ENCODE data around the gene MARK2.

The MARK2 gene

GRCh38 chr11:63879598-63880402, 40.9 kb downstream of the MARK2 start:
- peak in 3 of 56 donors; percentile 21 to 48 (median 44) for DNase-seq

GRCh38 chr11:63880403-63880790, 41.5 kb downstream of the MARK2 start:
- DNase-seq = peak in 3 of 56 donors; percentile 14 to 48 (median 44)

DNA sequence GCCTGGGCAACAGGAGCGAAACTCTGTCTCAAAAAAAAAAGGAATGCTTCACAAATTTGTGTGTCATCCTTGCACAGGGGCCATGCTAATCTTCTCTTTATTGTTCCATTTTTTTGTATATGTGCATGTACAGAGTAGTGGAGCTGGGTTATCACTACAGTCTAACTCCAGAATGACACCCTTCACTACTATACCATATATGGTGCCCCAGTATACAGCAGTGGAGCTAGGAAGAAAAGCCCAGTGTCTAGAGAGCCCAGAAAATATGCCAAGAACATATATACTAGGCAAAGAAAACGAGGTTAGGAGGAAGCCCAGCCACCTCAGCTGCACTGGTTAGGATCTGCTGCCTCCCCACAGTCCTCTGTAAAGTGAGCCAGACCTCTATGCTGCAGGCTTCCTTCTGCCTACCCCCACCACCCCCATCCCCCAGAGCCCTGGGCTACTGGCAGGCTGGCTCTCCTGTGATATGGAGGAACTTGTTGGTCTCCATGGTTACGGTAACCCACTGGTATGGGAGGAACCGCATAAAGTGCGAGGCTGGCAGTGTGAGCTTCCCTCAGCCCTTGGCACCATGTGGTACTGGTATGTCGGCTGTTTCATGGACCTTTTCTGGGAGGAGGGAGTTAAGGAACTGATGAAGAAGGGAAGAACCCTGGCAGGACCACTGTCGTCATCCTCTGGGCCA, 43.8 kb downstream of the MARK2 start:
- peak in 12 of 56 donors; percentile 19 to 48 (median 28) for DNase-seq

DNA sequence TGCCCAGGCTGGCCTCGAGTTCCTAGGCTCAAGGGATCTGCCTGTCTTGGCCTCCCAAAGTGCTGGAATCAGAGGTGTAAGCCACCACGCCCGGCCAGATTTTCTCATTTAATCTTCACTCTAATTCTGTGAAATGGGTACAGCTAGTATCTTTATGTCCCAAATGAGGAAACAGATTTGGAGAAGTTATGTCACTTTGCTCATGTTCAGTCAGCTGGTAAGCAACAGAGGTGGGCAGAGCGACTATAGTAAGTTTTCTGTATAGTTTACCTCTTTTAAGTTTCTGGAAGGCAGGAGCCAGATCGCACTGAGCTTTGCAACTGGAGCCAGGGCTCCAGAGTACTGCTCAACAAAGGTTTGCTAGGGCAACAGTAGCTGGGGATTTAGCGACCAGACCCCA, 44.9 kb downstream of the MARK2 start:
- no peak for DNase-seq

- DNase-seq = no peak
These were observed 45.5 kb downstream of the MARK2 start for GRCh38 chr11:63884196-63884932.

GRCh38 chr11:63887386-63887999, 48.6 kb downstream of the MARK2 start:
- DNase-seq = no peak

GRCh38 chr11:63888170-63889086, 49.5 kb downstream of the MARK2 start:
- peak in 6 of 56 donors; percentile 25 to 51 (median 32) for DNase-seq

DNA sequence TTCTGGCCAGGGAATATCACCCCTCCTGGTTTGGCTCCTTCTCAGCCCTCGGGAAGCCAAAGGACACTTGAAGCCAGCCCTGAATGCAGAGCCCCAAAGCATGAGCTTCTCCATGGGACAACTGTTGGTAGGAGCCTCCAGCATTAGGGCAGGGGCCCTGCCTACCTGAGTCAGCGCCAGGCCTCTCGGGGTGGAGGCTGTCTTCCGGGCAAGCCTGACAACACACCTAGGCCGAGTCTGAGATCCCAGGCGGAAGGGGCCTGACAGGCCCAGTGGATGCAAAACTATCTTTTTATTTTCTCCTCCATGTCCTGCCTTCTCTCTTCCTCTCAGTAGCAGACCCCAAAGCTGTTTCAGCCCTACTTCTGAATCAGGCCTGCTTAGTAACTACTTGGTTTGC, 50.4 kb downstream of the MARK2 start:
- DNase-seq = no peak

DNA sequence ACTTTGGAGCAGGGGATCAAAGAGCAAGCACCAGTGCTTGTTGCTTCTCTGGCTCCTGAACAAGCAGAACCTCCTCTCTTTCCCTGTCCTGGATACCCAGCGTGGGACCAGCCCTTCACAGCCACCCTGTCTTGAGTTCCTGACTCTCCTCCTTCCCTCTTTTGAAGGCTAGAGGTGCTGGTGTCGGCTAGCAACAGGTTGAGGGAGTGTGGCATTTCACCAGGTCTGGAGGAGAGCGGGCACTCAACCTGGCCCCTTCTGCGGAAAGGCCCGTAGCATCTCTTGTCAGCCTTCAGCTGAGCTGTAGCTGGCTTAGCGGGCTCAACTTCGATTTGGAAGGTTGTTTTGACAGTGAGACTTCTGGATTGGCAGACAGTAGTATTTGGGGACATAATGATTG, 51.5 kb downstream of the MARK2 start:
- DNase-seq = no peak

GRCh38 chr11:63892228-63892627, 53.3 kb downstream of the MARK2 start:
- no peak for DNase-seq

- DNase-seq = no peak
These were observed 54.4 kb downstream of the MARK2 start for GRCh38 chr11:63893355-63893754.

- no peak for DNase-seq
These were observed 57.2 kb downstream of the MARK2 start for GRCh38 chr11:63896071-63896470.

GRCh38 chr11:63897459-63898146, 58.7 kb downstream of the MARK2 start:
- peak in 3 of 56 donors; percentile 18 to 35 (median 22) for DNase-seq

- no peak for DNase-seq
These were observed 62.8 kb downstream of the MARK2 start for GRCh38 chr11:63901660-63902059.

DNA sequence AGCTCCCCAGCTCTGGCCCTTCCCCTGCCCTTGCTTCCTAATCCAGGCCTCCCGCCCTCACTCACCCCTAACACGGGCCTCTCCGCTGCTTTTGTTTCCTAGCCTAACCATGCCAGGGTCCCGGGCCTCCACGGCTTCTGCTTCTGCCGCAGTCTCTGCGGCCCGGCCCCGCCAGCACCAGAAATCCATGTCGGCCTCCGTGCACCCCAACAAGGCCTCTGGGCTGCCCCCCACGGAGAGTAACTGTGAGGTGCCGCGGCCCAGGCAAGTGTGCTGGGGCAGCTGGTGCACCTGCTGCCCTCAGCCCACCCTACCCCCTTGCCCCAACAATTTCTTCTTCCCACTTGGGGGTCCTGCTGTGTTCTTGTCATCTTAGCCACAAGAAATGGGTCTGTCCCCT, 65.0 kb downstream of the MARK2 start:
- no peak for DNase-seq

- no peak for DNase-seq
These were observed 65.8 kb downstream of the MARK2 start for GRCh38 chr11:63904743-63905142.

- DNase-seq = peak in 16 of 56 donors; percentile 13 to 65 (median 34)
These were observed 66.3 kb downstream of the MARK2 start for GRCh38 chr11:63905179-63905578.

GRCh38 chr11:63906087-63906486, 67.2 kb downstream of the MARK2 start:
- no peak for DNase-seq

- DNase-seq = peak in 6 of 56 donors; percentile 15 to 35 (median 26)
These were observed 67.7 kb downstream of the MARK2 start for GRCh38 chr11:63906585-63906984.

GRCh38 chr11:63907063-63907462, 68.2 kb downstream of the MARK2 start:
- no peak for DNase-seq

All from amygdala (tissue), 56 donors.